Endothelial cell of umbilical vein (primary cell): ENCODE results near the gene PRKG1. TPM values are rescaled to one million over a fixed set of nuclear protein-coding genes. Genes with fewer than 3 reads are reported as not detected.

Experiments used
- BruUV-seq: library from RNA; stranded (reverse); fragments of 400-500 nt; replicated peaks from 2 replicates; lab custom pipeline; 2021; lab: Mats Ljungman, UMichigan
- CTCF ChIA-PET: fragments of 300-600, 350-600 bp; sonication (Branson Sonifier 250); formaldehyde crosslinking; loops from one replicate; lab custom pipeline; 2021; ENCODE audit warnings: antibody characterized with exemption, inconsistent platforms; lab: Charles Lee
- POLR2A ChIA-PET: fragments of 300-600, 350-600 bp; sonication (Branson Sonifier 250); formaldehyde crosslinking; loops from one replicate; lab custom pipeline; 2021; ENCODE audit warnings: antibody characterized with exemption, inconsistent platforms; lab: Charles Lee
- DNase-seq: peaks from one replicate; pipeline ENCODE4 v3.0.0-alpha.2; 2011; ENCODE audit warnings: low read depth, low spot score
- FAIRE-seq: peaks from 2 replicates; lab custom pipeline; 2011; peaks lifted over from hg19 to GRCh38; lab: Jason Lieb, UNC
- H2AFZ ChIP-seq: 2 replicates; pipeline ENCODE4 v1.6.0; 2012; ENCODE audit warnings: low read depth, low read length, control low read depth, inconsistent platforms
- H3K27ac ChIP-seq: 2 replicates; pipeline ENCODE4 v1.5.1; 2011; ENCODE audit warnings: low read depth, mild to moderate bottlenecking, control low read depth, low read length, moderate library complexity; ENCODE audit not compliant: insufficient read depth
- H3K27me3 ChIP-seq, 2 experiments: 2 replicates each; pipeline versions ENCODE4 v1.6.0 to v1.6.1; 2011; ENCODE audit warnings: low read length in 2 of 2, mixed read lengths in 1 of 2; ENCODE audit not compliant: control insufficient read depth in 2 of 2, insufficient read depth in 2 of 2
- H3K36me3 ChIP-seq, 2 experiments: 2 replicates in 1 of 2; 3 replicates in 1 of 2; pipeline ENCODE4 v1.5.1; 2011; ENCODE audit warnings: low read length in 2 of 2, mild to moderate bottlenecking in 1 of 2, moderate library complexity in 1 of 2; ENCODE audit not compliant: control insufficient read depth in 2 of 2, insufficient read depth in 2 of 2; ENCODE audit errors: extremely low read depth in 1 of 2
- H3K4me1 ChIP-seq: 3 replicates; pipeline ENCODE4 v1.5.1; 2011; ENCODE audit warnings: mild to moderate bottlenecking, low read length; ENCODE audit not compliant: control insufficient read depth, insufficient read depth; ENCODE audit errors: extremely low read depth
- H3K4me2 ChIP-seq: 2 replicates; pipeline ENCODE4 v1.6.1; 2011; ENCODE audit warnings: low read length, control low read depth, mixed read lengths; ENCODE audit not compliant: insufficient read depth
- H3K4me3 ChIP-seq, 3 experiments: fragments of 200-600 bp in 1 of 3; sonication (generic), shearing (Covaris generic) in 1 of 3; replicated peaks in 1 of 3; 2 replicates each; pipeline ENCODE4 v1.5.1; 2011 to 2016; ENCODE audit warnings: control low read depth in 3 of 3, low read length in 3 of 3, mild to moderate bottlenecking in 2 of 3, inconsistent platforms in 1 of 3, low read depth in 1 of 3, moderate library complexity in 1 of 3; ENCODE audit not compliant: insufficient read depth in 1 of 3
- H3K79me2 ChIP-seq: 2 replicates; pipeline ENCODE4 v1.6.0; 2012; ENCODE audit warnings: low read length, inconsistent platforms; ENCODE audit not compliant: control insufficient read depth, insufficient read depth
- H3K9ac ChIP-seq: replicated peaks from 2 replicates; pipeline ENCODE3; 2011; ENCODE audit warnings: low read length, control low read depth; ENCODE audit not compliant: insufficient read depth; ENCODE audit errors: extremely low read depth
- H3K9me1 ChIP-seq: replicated peaks from 3 replicates; pipeline ENCODE4 v1.6.0; 2011; ENCODE audit warnings: mild to moderate bottlenecking, low read length; ENCODE audit not compliant: control insufficient read depth, insufficient read depth; ENCODE audit errors: extremely low read depth
- H3K9me3 ChIP-seq: replicated peaks from 2 replicates; pipeline ENCODE4 v1.5.1; 2012; ENCODE audit warnings: low read length, inconsistent platforms; ENCODE audit not compliant: control insufficient read depth, insufficient read depth
- H4K20me1 ChIP-seq: replicated peaks from 2 replicates; pipeline ENCODE3; 2011; ENCODE audit warnings: mild to moderate bottlenecking, low read length; ENCODE audit not compliant: control insufficient read depth, insufficient read depth; ENCODE audit errors: extremely low read depth
- CTCF ChIP-seq, 2 donors: IDR thresholded peaks; 1 replicate in 1 of 2; 2 replicates in 1 of 2; pipeline ENCODE4 v1.5.1; 2011; ENCODE audit warnings: low read length in 2 of 2, mild to moderate bottlenecking in 2 of 2, moderate library complexity in 2 of 2, control low read depth in 1 of 2, inconsistent platforms in 1 of 2, low read depth in 1 of 2; ENCODE audit not compliant: insufficient read depth in 1 of 2; ENCODE audit errors: extremely low read depth in 1 of 2
- EZH2 ChIP-seq: IDR thresholded peaks from 2 replicates; pipeline ENCODE4 v1.6.1; 2012; ENCODE audit warnings: borderline replicate concordance, low read depth, mild to moderate bottlenecking, moderate library complexity, low read length, inconsistent platforms; ENCODE audit not compliant: severe bottlenecking
- FOS ChIP-seq: IDR thresholded peaks from 2 replicates; pipeline ENCODE4 v1.6.1; 2011; ENCODE audit warnings: mild to moderate bottlenecking, low read length, moderate library complexity, borderline replicate concordance; ENCODE audit not compliant: insufficient read depth
- GATA2 ChIP-seq: IDR thresholded peaks from 2 replicates; pipeline ENCODE4 v1.7.0; 2011; ENCODE audit warnings: low read depth, mild to moderate bottlenecking, moderate library complexity, mixed read lengths, low read length; ENCODE audit not compliant: insufficient read length, insufficient read depth
- JUN ChIP-seq: IDR thresholded peaks from 2 replicates; pipeline ENCODE4 v1.6.1; 2011; ENCODE audit warnings: borderline replicate concordance, low read depth; ENCODE audit not compliant: insufficient read length, insufficient read depth
- MAX ChIP-seq: IDR thresholded peaks from 2 replicates; pipeline ENCODE4 v1.6.1; 2011; ENCODE audit not compliant: insufficient read depth, insufficient read length
- MYC ChIP-seq: IDR thresholded peaks from one replicate; pipeline ENCODE4 v1.6.1; 2011; ENCODE audit warnings: mild to moderate bottlenecking, low read depth, low read length
- POLR2A ChIP-seq: IDR thresholded peaks from 2 replicates; pipeline ENCODE4 v1.6.1; 2012; ENCODE audit warnings: low read depth, mild to moderate bottlenecking, control low read depth, low read length
- POLR2AphosphoS5 ChIP-seq: IDR thresholded peaks from 2 replicates; pipeline ENCODE4 v1.6.1; 2012; ENCODE audit warnings: low read depth, mild to moderate bottlenecking, control low read depth, low read length, moderate library complexity; ENCODE audit not compliant: insufficient read depth
- dilution Hi-C: fragments of 300-500 bp; cut with MboI; formaldehyde crosslinking; loops from one replicate; pipeline ENCODE4 v1.15.0; 2019; ENCODE audit warnings: low sequenced_read_pairs; ENCODE audit not compliant: extremely low pct_ligation_motif_present
- intact Hi-C: fragments of 100-400 bp; cut with micrococcal nuclease; formaldehyde crosslinking; loops from one replicate; pipeline ENCODE4 v1.10.0; 2022
- polyA plus RNA-seq, 4 experiments: library from polyadenylated mRNA; depleted of rRNA in 3 of 4; stranded (reverse) in 3 of 4; unstranded in 1 of 4; fragments of >200 nt; gene quantifications; 2 replicates each; pipeline versions ENCODE4 v1.2.1 to v1.2.3, GENCODE V29; 2011 to 2012; ENCODE audit warnings: missing spikeins in 1 of 4
- total RNA-seq: library from RNA; stranded (reverse); gene quantifications from 2 replicates; pipeline ENCODE4 v1.2.3, GENCODE V29; 2021

The PRKG1 gene
- total and polyA plus RNA-seq, 2 donors (not counting 3 experiments of a cell fraction or from before 2014, with no cell fraction given), result 0.01 to 0.18 TPM

GRCh38 chr10:51169111-51169510 lies 94.8 kb downstream of the PRKG1 start:
- Histone ChIP-seq H3K79me2 (no peaks in the 10 kb centered on the region), H3K4me1 (no peaks in the 10 kb centered on the region), H3K9me1 (no peaks in the 10 kb centered on the region), H3K27me3 (no peaks in the 10 kb centered on the region), H3K9ac (no peak overlapping the region), H2AFZ (no peak overlapping the region), H3K27ac (no peak overlapping the region), H4K20me1 (no peaks in the 10 kb centered on the region), H3K36me3 (no peaks in the 10 kb centered on the region), H3K4me2 (no peak overlapping the region), H3K4me3 (no peak overlapping the region), H3K9me3 (no peaks in the 10 kb centered on the region)
- BruUV-seq, result no TSS peak
- intact Hi-C loops (no loop called here), dilution Hi-C loops (no loop called here)
- no peak for TF ChIP-seq FOS
- TF ChIP-seq JUN, result no peak
- no peak for TF ChIP-seq POLR2A
- TF ChIP-seq MAX, result no peak
- TF ChIP-seq POLR2AphosphoS5, result no peak
- no peak for TF ChIP-seq EZH2
- TF ChIP-seq MYC, result no peak
- no peak for TF ChIP-seq CTCF (IDR thresholded peaks at IDR 0.05; ENCODE audit: extremely low read depth in 1 of 2, insufficient read depth in 1 of 2, low read depth in 1 of 2, low read length in 2 of 2)
- no peak for TF ChIP-seq GATA2
- ChIA-PET POLR2A (no interaction called here), CTCF (interaction anchor here (1.0 kb wide), 1 partner anchor 15 kb away, joined by 5 read pairs; no protein-coding TSS in a partner anchor)
- FAIRE-seq (no peak), DNase-seq (no peak)
